ENCODE data around the gene P2RX7.
"Not testable (repeated sequence)": the region's sequence is repeated elsewhere in the genome, so short reads cannot be mapped to it uniquely, and the experiment has no call there.

P2RX7 gene

DNA sequence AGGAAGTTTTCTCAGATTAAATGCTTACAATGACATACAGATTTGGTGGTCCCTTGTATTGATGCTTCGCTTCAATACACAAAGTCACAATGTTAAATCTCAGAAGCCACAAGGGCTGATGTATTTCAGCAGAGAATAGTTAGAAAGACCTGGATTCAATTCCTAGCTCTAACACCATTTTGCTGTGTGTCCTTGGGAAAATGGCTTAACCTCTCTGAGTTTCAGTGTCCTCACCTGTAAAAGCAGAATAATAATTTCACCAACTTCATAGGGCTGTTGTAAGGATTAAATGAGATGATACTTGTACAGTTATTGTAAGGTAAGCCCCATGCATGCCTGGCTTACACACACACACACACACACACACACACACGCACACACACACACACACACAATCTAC, 30.3 kb downstream of the P2RX7 start:
- H3K4me3 ChIP-seq (ENCODE audit: low read depth, low read length), result no peak overlapping the region
- TF ChIP-seq, protein P1, sequence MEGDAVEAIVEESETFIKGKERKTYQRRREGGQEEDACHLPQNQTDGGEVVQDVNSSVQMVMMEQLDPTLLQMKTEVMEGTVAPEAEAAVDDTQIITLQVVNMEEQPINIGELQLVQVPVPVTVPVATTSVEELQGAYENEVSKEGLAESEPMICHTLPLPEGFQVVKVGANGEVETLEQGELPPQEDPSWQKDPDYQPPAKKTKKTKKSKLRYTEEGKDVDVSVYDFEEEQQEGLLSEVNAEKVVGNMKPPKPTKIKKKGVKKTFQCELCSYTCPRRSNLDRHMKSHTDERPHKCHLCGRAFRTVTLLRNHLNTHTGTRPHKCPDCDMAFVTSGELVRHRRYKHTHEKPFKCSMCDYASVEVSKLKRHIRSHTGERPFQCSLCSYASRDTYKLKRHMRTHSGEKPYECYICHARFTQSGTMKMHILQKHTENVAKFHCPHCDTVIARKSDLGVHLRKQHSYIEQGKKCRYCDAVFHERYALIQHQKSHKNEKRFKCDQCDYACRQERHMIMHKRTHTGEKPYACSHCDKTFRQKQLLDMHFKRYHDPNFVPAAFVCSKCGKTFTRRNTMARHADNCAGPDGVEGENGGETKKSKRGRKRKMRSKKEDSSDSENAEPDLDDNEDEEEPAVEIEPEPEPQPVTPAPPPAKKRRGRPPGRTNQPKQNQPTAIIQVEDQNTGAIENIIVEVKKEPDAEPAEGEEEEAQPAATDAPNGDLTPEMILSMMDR (IDR thresholded peaks at IDR 0.05; ENCODE audit: borderline replicate concordance, insufficient read depth, low read depth, low read length), result no peak

DNA sequence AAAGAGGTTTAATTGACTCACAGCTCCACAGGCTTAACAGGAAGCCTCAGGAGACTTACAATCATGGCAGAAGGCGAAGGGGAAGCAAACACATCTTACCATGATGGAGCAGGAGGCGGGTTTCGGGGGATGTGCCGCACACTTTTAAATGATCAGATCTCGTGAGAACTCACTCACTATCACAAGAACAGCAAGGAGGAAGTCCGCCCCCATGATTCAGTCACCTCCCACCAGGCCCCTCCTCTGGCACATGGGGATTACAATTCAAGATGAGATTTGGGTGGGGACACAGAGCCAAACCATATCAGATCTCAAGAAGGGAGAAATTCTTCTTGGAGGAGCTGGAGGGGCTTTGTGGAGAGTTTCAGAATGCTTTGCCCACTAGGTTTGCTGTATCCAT, 32.2 kb downstream of the P2RX7 start:
- not testable (repeated sequence) for H3K4me3 ChIP-seq (ENCODE audit: low read depth, low read length)

DNA sequence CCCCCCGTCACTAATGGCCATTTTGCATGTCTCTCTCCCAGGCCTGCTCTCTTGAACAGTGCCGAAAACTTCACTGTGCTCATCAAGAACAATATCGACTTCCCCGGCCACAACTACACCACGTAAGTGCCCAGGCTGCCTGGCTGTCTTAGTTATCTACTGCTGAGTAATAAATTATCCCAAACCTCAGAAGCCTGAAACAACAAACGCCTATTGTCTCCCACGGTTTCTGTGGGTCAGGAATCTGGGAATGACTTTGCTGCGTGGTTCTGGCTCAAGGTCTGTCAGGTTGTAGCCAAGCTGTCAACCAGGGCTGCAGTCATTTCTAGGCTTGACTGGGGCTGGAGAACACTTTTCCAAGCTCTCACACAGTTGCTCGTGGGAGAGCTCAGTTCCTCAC, 32.6 kb downstream of the P2RX7 start:
- no peak overlapping the region for H3K4me3 ChIP-seq (ENCODE audit: low read depth, low read length)
- TF ChIP-seq, protein P1 (IDR thresholded peaks at IDR 0.05; ENCODE audit: borderline replicate concordance, insufficient read depth, low read depth, low read length), result no peak

DNA sequence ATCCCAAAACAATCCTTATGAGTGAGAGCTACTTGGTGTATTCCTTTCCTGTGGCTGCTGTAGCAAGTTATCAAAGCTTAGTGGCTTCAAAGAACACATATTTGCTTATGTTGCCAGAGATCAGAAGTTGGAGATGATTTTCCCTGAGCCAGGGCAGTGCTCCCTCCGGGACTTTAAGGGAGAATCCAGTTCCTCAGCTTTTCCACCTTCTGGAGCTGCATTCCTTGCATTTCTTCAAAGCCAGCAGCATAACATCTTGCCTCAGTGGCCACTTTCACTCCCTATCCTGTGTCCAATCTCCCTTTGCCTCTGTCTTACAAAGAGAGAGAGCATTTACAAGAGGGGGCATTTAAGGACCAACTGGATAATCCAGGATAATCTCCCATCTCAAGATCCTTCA, 33.7 kb downstream of the P2RX7 start:
- TF ChIP-seq, protein P1 (IDR thresholded peaks at IDR 0.05; ENCODE audit: borderline replicate concordance, insufficient read depth, low read depth, low read length), result no peak
- H3K4me3 ChIP-seq (ENCODE audit: low read depth, low read length), result no peak overlapping the region

DNA sequence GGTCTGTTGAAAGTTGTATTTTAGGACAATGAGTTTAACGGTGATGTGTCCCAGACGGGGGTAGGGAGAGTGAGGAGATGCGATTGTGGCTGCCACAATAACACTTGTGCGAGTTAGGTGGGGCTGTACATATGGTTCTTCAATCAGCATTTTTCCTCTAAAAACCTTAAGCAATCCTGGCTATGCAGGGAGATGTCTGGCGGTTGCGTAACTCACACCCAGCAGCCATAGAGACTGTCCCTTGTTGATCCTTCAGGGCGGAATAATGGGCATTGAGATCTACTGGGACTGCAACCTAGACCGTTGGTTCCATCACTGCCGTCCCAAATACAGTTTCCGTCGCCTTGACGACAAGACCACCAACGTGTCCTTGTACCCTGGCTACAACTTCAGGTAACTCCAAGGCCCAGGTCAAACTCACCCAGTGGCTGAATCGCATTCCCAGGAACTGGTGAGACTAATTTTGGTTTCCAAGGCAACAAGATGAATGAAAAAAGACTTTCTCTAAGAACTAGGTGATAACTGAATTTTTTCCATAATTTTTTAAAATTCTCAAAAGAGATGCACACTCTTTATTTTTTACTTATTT, 34.6 kb downstream of the P2RX7 start:
- no peak overlapping the region for H3K4me3 ChIP-seq (ENCODE audit: low read depth, low read length)
- TF ChIP-seq, protein P1 (IDR thresholded peaks at IDR 0.05; ENCODE audit: borderline replicate concordance, insufficient read depth, low read depth, low read length), result no peak

DNA sequence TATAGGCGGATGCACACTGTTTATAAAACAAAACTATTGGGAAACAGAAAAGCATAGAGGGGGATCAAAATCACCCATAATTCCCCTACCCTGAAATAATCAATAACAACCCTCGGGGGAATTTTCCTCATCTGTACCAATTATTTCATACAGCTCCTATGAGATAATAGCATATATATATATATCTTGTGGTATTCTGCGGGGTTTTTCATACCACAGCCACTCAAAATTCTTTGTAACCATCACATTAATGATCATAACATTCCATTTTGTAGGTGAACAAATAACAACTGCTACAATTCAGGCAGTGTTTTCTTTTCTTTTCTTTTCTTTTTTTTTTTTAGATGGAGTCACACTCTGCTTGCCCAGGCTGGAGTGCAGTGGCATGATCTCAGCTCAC, 35.3 kb downstream of the P2RX7 start:
- TF ChIP-seq, protein P1 (IDR thresholded peaks at IDR 0.05; ENCODE audit: borderline replicate concordance, insufficient read depth, low read depth, low read length), result no peak
- no peak overlapping the region for H3K4me3 ChIP-seq (ENCODE audit: low read depth, low read length)

DNA sequence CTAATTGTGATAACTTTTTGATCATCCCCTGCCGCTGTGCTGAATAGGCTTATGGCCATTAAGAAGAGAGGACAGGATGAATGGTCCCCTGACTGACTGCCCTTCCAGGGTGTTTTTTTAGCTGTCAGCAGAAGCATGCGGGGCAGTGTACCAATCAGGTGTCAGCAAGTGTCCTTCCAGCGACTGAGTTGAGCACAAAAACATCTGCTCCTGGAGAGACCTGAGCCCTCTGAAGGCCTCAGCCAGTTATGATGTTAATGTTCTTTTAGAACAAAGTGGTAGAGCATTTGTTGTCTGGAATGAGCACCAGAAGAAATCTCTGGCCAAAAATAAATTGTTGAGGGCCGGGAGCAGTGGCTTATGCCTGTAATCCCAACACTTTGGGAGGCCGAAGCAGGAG, 37.5 kb downstream of the P2RX7 start:
- H3K4me3 ChIP-seq (ENCODE audit: low read depth, low read length), result no peak overlapping the region
- TF ChIP-seq, protein P1 (IDR thresholded peaks at IDR 0.05; ENCODE audit: borderline replicate concordance, insufficient read depth, low read depth, low read length), result no peak

Measured in GM12875 (cell line).